Endodermal cell (in vitro differentiated cells): Measurements from ENCODE around the gene TNIK. TPM values are rescaled to one million over a fixed set of nuclear protein-coding genes. Genes with fewer than 3 reads are reported as not detected.

Experiments
- DNase-seq: peaks from one replicate; pipeline ENCODE4 v3.0.0-alpha.2; 2017
- H3K27ac ChIP-seq: 2 replicates; pipeline ENCODE4 v1.5.1; 2013; ENCODE audit warnings: mild to moderate bottlenecking, low read depth, low read length, moderate library complexity
- H3K27me3 ChIP-seq: 2 replicates; pipeline ENCODE4 v1.6.1; 2013; ENCODE audit warnings: mild to moderate bottlenecking, low read length, moderate library complexity; ENCODE audit not compliant: insufficient read depth, control insufficient read depth, poor library complexity, severe bottlenecking
- H3K36me3 ChIP-seq: 2 replicates; pipeline ENCODE4 v1.7.0; 2013; ENCODE audit warnings: mild to moderate bottlenecking, low read length, moderate library complexity; ENCODE audit not compliant: control insufficient read depth, insufficient read depth
- H3K4me1 ChIP-seq: one replicate; pipeline ENCODE4 v1.7.0; 2013; ENCODE audit warnings: low read length; ENCODE audit not compliant: control insufficient read depth, insufficient read depth
- H3K4me3 ChIP-seq: 2 replicates; pipeline ENCODE4 v1.5.1; 2013; ENCODE audit warnings: mild to moderate bottlenecking, low read length, moderate library complexity
- H3K9ac ChIP-seq: 2 replicates; pipeline ENCODE4 v1.6.1; 2013; ENCODE audit warnings: mild to moderate bottlenecking, low read length, moderate library complexity; ENCODE audit not compliant: poor library complexity, severe bottlenecking; ENCODE audit errors: extremely low read depth
- H3K9me3 ChIP-seq: 2 replicates; pipeline ENCODE4 v1.6.1; 2013; ENCODE audit warnings: mild to moderate bottlenecking, low read length, moderate library complexity; ENCODE audit not compliant: control insufficient read depth
- H3K27ac Mint-ChIP-seq: 2 replicates; pipeline ENCODE4 v1.8.0; 2020; ENCODE audit warnings: mixed read lengths
- H3K27me3 Mint-ChIP-seq: 2 replicates; pipeline ENCODE4 v1.8.0; 2021; ENCODE audit warnings: mild to moderate bottlenecking, mixed read lengths; ENCODE audit not compliant: insufficient read depth
- H3K36me3 Mint-ChIP-seq: 2 replicates; pipeline ENCODE4 v1.8.0; 2020; ENCODE audit warnings: low read depth, mixed read lengths
- H3K4me1 Mint-ChIP-seq: 2 replicates; pipeline ENCODE4 v1.8.0; 2020; ENCODE audit warnings: mixed read lengths
- H3K4me3 Mint-ChIP-seq: 2 replicates; pipeline ENCODE4 v1.8.0; 2020; ENCODE audit warnings: mild to moderate bottlenecking, moderate library complexity, mixed read lengths
- H3K9me3 Mint-ChIP-seq: 2 replicates; pipeline ENCODE4 v1.8.0; 2020; ENCODE audit warnings: mild to moderate bottlenecking, mixed read lengths
- CTCF ChIP-seq: fragments of 200-600 bp; sonication (generic); conservative IDR thresholded peaks from 2 replicates; pipeline ENCODE4 v1.5.0; 2021; ENCODE audit warnings: antibody characterized with exemption, mild to moderate bottlenecking
- WGBS, 2 experiments: methylation state at CpG; one replicate each; pipeline versions ENCODE4 v1.1.5 to v1.1.7; 2013; ENCODE audit warnings: missing lambda C conversion rate in 2 of 2, mixed read lengths in 1 of 2; ENCODE audit not compliant: insufficient coverage in 1 of 2, insufficient read length in 1 of 2; 5-methylcytosine and 5-hydroxymethylcytosine counted together
- total RNA-seq, 2 donors: library from RNA; stranded (reverse); fragmentation: NEBNext Ultra II Directional in 1 of 2; extraction: Animal tissue kit (Norgen Biotek cat#: 25700) in 1 of 2; gene quantifications; 2 replicates in 1 of 2; 3 replicates in 1 of 2; pipeline ENCODE4 v1.2.1, GENCODE V29; 2021

Gene TNIK
- total RNA-seq, 2 donors from 2014 or later = 12.2 to 14.9 TPM

GRCh38 chr3:171441381-171441780 lies 18.8 kb downstream of the TNIK start:
- WGBS, 2 experiments = 94 to 100% methylated on average over 2 to 3 of the region's 3 CpGs

GRCh38 chr3:171439996-171440395 lies 20.2 kb downstream of the TNIK start:
- Histone ChIP-seq H3K27ac (no peak overlapping the region), H3K9ac (no peak overlapping the region), H3K36me3 (no peaks in the 10 kb centered on the region), H3K4me3 (no peak overlapping the region), H3K4me1 (peaks cover 15% of the 10 kb centered on the region), H3K27me3 (no peaks in the 10 kb centered on the region), H3K9me3 (peaks cover 4% of the 10 kb centered on the region)
- Mint-ChIP-seq H3K27ac (no peak overlapping the region), H3K4me3 (no peak overlapping the region), H3K9me3 (peaks cover 1% of the 10 kb centered on the region), H3K36me3 (no peaks in the 10 kb centered on the region), H3K27me3 (peaks cover 2% of the 10 kb centered on the region), H3K4me1 (peaks cover 49% of the 10 kb centered on the region)
- DNase-seq = no peak
- WGBS, 2 experiments = 92 to 100% methylated on average over 1 to 2 of the region's 2 CpGs
- no peak for TF ChIP-seq CTCF

More at GRCh38 chr3:171441381-171441780, 18.8 kb downstream of the TNIK start:
- TF ChIP-seq CTCF = no peak
- Mint-ChIP-seq H3K27ac (no peak overlapping the region), H3K27me3 (peaks cover 2% of the 10 kb centered on the region), H3K4me3 (no peak overlapping the region), H3K9me3 (no peaks in the 10 kb centered on the region), H3K4me1 (peaks cover 58% of the 10 kb centered on the region), H3K36me3 (no peaks in the 10 kb centered on the region)
- Histone ChIP-seq H3K27me3 (no peaks in the 10 kb centered on the region), H3K27ac (no peak overlapping the region), H3K9ac (no peak overlapping the region), H3K36me3 (no peaks in the 10 kb centered on the region), H3K4me1 (peaks cover 15% of the 10 kb centered on the region), H3K9me3 (no peaks in the 10 kb centered on the region), H3K4me3 (no peak overlapping the region)
- DNase-seq = no peak

GRCh38 chr3:171437115-171437756 lies 23.0 kb downstream of the TNIK start:
- peaks cover 16% of the 10 kb centered on the region for H3K9me3 ChIP-seq
- peaks cover 8% of the 10 kb centered on the region for H3K9me3 Mint-ChIP-seq
- no peaks in the 10 kb centered on the region for H3K27me3 ChIP-seq
- WGBS, 2 experiments = 80 to 88% methylated on average over 3 of the region's 3 CpGs
- H3K36me3 ChIP-seq = no peaks in the 10 kb centered on the region
- H3K4me1 Mint-ChIP-seq = peaks cover 34% of the 10 kb centered on the region
- H3K36me3 Mint-ChIP-seq = no peaks in the 10 kb centered on the region
- H3K4me3 Mint-ChIP-seq = no peak overlapping the region
- no peak overlapping the region for H3K4me3 ChIP-seq
- DNase-seq = no peak
- no peak overlapping the region for H3K9ac ChIP-seq
- no peak for TF ChIP-seq CTCF
- no peak overlapping the region for H3K27ac Mint-ChIP-seq
- peaks cover 2% of the 10 kb centered on the region for H3K27me3 Mint-ChIP-seq
- H3K27ac ChIP-seq = no peak overlapping the region
- peaks cover 5% of the 10 kb centered on the region for H3K4me1 ChIP-seq
